ENCODE measurements around the gene FILIP1L. TPM values are rescaled to one million over a fixed set of nuclear protein-coding genes. Genes with fewer than 3 reads are reported as not detected.

Gene FILIP1L
- total RNA-seq, 1 donor from 2014 or later: 29.2 TPM

DNA sequence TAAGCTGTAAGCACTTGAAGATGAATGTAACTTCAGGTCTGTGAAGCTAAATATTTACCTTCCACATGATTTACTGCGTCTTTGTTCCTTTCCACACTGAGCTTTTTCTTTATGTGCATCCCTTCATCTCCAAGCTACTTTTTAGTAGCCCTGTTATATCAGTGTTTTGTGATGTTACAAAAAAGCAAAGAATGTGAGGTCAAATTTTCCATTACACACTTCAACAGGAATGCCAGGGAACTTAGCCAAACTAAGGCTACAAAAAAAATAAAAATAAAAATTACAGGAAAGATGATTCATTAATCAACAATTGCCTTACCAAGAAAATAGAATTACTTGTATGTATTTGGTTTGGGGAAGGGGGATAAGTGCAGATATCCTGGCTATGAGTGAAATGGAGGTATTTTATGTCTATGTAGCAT, 73.0 kb downstream of the FILIP1L start:
- Histone ChIP-seq H3K4me3 (ENCODE audit: low read length in 3 of 3) (no peak overlapping the region), H3K9me3 (ENCODE audit: control insufficient read depth in 3 of 3, low read length in 3 of 3) (no peaks in the 10 kb centered on the region), H3K27ac (ENCODE audit: low read depth, low read length) (peak overlapping the region; percentile 85), H3K27me3 (ENCODE audit: control insufficient read depth in 3 of 3, insufficient read depth in 3 of 3, low read length in 3 of 3) (no peaks in the 10 kb centered on the region), H3K36me3 (ENCODE audit: control insufficient read depth in 3 of 3, insufficient read depth in 3 of 3, low read length in 3 of 3) (no peaks in the 10 kb centered on the region), H3K4me1 (ENCODE audit: control insufficient read depth in 3 of 3, insufficient read depth in 3 of 3, low read length in 3 of 3) (peaks cover 31 to 45% (median 42%) of the 10 kb centered on the region in 3 donors), H3K9ac (ENCODE audit: low read depth in 1 of 3, low read length in 3 of 3) (peak overlapping the region in 1 of 3 donors; percentile 59)

DNA sequence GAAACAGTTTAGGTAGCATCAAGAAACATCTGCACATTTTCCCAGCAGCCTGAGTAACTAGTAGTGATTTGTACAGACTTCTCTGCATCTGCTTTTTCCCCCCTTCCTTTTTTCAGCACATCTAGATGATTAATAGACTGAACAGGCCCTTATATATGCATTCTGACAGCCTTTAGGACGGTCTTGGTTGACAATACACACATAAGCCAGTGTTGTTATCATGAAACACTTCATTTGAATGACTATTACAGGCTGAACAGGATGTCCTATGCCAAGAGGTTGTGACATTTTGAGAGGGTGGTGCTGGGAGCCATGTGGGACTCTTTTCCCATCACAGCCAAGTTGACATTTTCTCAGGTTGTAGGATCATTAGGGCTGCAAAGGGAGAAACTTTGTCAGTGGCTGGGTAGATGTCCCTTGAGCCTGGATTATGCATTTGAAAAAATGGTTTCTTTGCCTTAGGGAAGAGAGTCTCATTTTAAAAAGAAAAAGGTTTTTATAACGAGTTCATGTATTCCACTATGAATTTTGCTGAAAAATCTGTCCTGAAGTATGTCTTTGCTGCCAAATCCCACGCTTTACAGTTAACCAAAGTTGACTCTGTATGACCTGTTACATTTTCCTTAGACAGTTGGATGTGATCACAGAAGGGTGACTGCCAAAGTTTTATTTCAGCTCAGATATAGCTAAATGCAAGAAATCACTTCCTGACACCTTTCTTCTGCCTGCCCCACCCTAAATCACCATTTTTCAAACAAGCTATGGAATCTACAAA, 73.7 kb downstream of the FILIP1L start:
- Histone ChIP-seq H3K27ac (ENCODE audit: low read depth, low read length) (peak overlapping the region; percentile 85), H3K27me3 (ENCODE audit: control insufficient read depth in 3 of 3, insufficient read depth in 3 of 3, low read length in 3 of 3) (no peaks in the 10 kb centered on the region), H3K9me3 (ENCODE audit: control insufficient read depth in 3 of 3, low read length in 3 of 3) (no peaks in the 10 kb centered on the region), H3K4me1 (ENCODE audit: control insufficient read depth in 3 of 3, insufficient read depth in 3 of 3, low read length in 3 of 3) (peaks cover 25 to 40% (median 35%) of the 10 kb centered on the region in 3 donors), H3K9ac (ENCODE audit: low read depth in 1 of 3, low read length in 3 of 3) (peak overlapping the region in 1 of 3 donors; percentile 43), H3K36me3 (ENCODE audit: control insufficient read depth in 3 of 3, insufficient read depth in 3 of 3, low read length in 3 of 3) (no peaks in the 10 kb centered on the region), H3K4me3 (ENCODE audit: low read length in 3 of 3) (no peak overlapping the region)

DNA sequence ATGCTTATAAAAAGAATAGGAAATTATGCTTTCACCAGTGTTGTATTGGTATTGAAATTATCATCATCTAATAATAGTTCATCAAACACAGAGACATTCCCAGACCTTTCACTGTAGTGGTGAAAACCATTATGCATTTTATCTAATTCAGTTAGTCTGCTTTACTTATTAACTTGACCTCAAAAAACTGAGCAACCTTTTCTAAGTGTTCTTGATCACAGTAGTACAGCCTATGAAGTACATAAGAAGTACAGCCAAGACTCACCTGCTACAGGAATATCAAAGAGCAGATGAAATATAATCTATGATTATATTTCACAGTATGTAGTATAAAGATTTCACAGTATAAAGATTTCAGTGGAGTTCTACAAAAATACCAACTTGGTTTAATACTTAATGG, 75.2 kb downstream of the FILIP1L start:
- no peak overlapping the region for H3K4me3 ChIP-seq (ENCODE audit: low read length in 3 of 3)
- no peaks in the 10 kb centered on the region for H3K36me3 ChIP-seq (ENCODE audit: control insufficient read depth in 3 of 3, insufficient read depth in 3 of 3, low read length in 3 of 3)
- H3K4me1 ChIP-seq (ENCODE audit: control insufficient read depth in 3 of 3, insufficient read depth in 3 of 3, low read length in 3 of 3): peaks cover 22 to 39% (median 35%) of the 10 kb centered on the region in 3 donors
- H3K27ac ChIP-seq (ENCODE audit: low read depth, low read length): no peak overlapping the region
- no peaks in the 10 kb centered on the region for H3K9me3 ChIP-seq (ENCODE audit: control insufficient read depth in 3 of 3, low read length in 3 of 3)
- no peak overlapping the region for H3K9ac ChIP-seq (ENCODE audit: low read depth in 1 of 3, low read length in 3 of 3)
- no peaks in the 10 kb centered on the region for H3K27me3 ChIP-seq (ENCODE audit: control insufficient read depth in 3 of 3, insufficient read depth in 3 of 3, low read length in 3 of 3)

DNA sequence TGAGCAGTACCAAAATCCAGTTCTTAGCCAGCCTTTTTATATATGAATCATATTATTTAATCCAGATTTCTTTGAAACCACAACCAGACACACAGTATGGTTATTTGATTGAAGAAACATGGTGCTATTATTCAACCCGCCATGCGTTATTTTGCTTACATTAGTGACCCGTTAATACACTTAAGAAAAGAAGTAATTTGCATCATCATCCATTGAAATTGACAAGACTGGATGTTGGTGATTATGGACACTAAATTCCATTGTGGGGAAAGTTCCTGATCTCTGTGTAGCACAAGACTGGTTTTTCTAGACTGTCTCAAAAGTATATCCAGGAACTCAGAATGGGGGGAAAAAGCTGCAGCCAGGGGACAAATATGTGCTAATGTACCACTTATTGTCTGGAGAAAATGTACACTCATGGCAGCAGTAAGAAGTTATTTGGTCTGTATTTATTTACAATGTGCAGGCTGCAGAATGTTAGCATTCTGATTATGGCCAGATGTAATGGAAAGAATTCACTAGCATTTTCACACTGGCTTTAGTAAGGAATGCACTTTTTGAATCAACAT, 80.3 kb downstream of the FILIP1L start:
- Histone ChIP-seq H3K4me3 (ENCODE audit: low read length in 3 of 3) (no peak overlapping the region), H3K4me1 (ENCODE audit: control insufficient read depth in 3 of 3, insufficient read depth in 3 of 3, low read length in 3 of 3) (peaks cover 18 to 36% (median 23%) of the 10 kb centered on the region in 3 donors), H3K27me3 (ENCODE audit: control insufficient read depth in 3 of 3, insufficient read depth in 3 of 3, low read length in 3 of 3) (no peaks in the 10 kb centered on the region), H3K9me3 (ENCODE audit: control insufficient read depth in 3 of 3, low read length in 3 of 3) (no peaks in the 10 kb centered on the region), H3K9ac (ENCODE audit: low read depth in 1 of 3, low read length in 3 of 3) (no peak overlapping the region), H3K36me3 (ENCODE audit: control insufficient read depth in 3 of 3, insufficient read depth in 3 of 3, low read length in 3 of 3) (no peaks in the 10 kb centered on the region), H3K27ac (ENCODE audit: low read depth, low read length) (peak overlapping the region; percentile 33)

DNA sequence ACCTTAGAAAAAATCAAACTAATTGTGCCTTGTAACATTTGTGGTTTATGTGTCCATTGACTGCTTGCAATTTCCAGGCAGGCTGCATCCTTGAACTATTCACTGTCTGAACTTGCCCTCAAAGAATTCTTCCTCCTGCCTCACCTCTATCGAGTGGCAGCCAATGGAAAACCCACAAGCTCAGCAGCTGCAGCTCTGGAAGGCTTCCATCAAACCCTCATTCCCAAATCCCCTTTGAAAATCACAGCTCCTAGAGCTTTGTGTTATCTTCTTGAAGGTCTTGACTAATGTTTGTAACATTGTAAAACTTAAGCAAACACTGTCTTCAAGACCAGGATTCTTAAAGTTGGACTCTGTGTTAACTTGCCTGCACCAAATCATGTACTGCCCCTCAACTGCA, 81.1 kb downstream of the FILIP1L start:
- Histone ChIP-seq H3K27ac (ENCODE audit: low read depth, low read length) (peak overlapping the region; percentile 33), H3K9ac (ENCODE audit: low read depth in 1 of 3, low read length in 3 of 3) (no peak overlapping the region)

DNA sequence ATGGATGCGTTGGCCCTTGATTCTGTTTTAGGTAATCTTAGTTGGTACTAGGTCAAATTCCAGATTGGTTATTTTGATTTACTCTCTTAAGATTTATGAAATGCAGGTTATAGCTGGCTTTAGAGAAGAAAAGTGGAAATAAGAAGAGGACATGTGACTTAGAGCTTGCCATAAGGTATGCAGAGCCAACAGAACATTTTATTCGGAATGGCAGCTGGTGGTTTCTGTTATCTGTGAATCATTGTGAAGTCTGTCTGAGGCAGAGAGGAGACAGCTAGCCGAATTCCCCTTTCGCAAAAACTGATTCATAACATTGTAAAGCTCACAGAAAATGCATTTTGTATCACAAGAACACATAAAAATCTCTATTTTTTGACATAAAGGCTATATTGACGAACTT, 82.1 kb downstream of the FILIP1L start:
- no peak overlapping the region for H3K9ac ChIP-seq (ENCODE audit: low read depth in 1 of 3, low read length in 3 of 3)
- no peak overlapping the region for H3K4me3 ChIP-seq (ENCODE audit: low read length in 3 of 3)
- no peaks in the 10 kb centered on the region for H3K27me3 ChIP-seq (ENCODE audit: control insufficient read depth in 3 of 3, insufficient read depth in 3 of 3, low read length in 3 of 3)
- H3K4me1 ChIP-seq (ENCODE audit: control insufficient read depth in 3 of 3, insufficient read depth in 3 of 3, low read length in 3 of 3): peaks cover 18 to 36% (median 23%) of the 10 kb centered on the region in 3 donors
- H3K36me3 ChIP-seq (ENCODE audit: control insufficient read depth in 3 of 3, insufficient read depth in 3 of 3, low read length in 3 of 3): no peaks in the 10 kb centered on the region
- peak overlapping the region; percentile 20 for H3K27ac ChIP-seq (ENCODE audit: low read depth, low read length)
- H3K9me3 ChIP-seq (ENCODE audit: control insufficient read depth in 3 of 3, low read length in 3 of 3): no peaks in the 10 kb centered on the region

More for the DNA sequence above, 81.1 kb downstream of the FILIP1L start:
- Histone ChIP-seq H3K27me3 (ENCODE audit: control insufficient read depth in 3 of 3, insufficient read depth in 3 of 3, low read length in 3 of 3) (no peaks in the 10 kb centered on the region), H3K36me3 (ENCODE audit: control insufficient read depth in 3 of 3, insufficient read depth in 3 of 3, low read length in 3 of 3) (no peaks in the 10 kb centered on the region), H3K9me3 (ENCODE audit: control insufficient read depth in 3 of 3, low read length in 3 of 3) (no peaks in the 10 kb centered on the region), H3K4me3 (ENCODE audit: low read length in 3 of 3) (no peak overlapping the region), H3K4me1 (ENCODE audit: control insufficient read depth in 3 of 3, insufficient read depth in 3 of 3, low read length in 3 of 3) (peaks cover 18 to 36% (median 23%) of the 10 kb centered on the region in 3 donors)

DNA sequence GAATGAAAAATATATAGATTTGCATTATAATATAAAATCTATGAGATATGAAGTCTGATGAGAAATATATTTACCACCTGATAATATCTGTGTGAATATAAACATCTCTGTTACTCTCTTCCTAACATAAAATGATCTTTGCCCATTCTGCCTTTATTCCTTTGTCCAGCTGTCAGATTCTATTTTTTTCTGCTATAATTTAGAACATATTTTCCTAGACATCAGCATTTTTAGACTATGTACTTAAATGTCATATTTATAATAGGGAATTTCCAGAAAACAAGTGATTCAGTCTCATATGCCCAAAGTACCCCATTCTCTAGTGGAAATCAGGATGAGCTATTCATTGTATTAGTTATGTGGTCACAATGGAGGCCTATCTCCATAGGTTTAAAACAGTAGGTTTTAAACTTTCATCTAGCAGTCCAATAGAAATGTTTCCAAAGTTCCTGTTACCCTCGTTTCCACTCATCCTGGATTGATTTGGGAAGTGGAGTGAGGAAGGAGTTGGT, 83.3 kb downstream of the FILIP1L start:
- no peak overlapping the region for H3K9ac ChIP-seq (ENCODE audit: low read depth in 1 of 3, low read length in 3 of 3)
- H3K4me1 ChIP-seq (ENCODE audit: control insufficient read depth in 3 of 3, insufficient read depth in 3 of 3, low read length in 3 of 3): peaks cover 18 to 40% (median 24%) of the 10 kb centered on the region in 3 donors
- no peaks in the 10 kb centered on the region for H3K27me3 ChIP-seq (ENCODE audit: control insufficient read depth in 3 of 3, insufficient read depth in 3 of 3, low read length in 3 of 3)
- peak overlapping the region; percentile 3 for H3K27ac ChIP-seq (ENCODE audit: low read depth, low read length)
- no peak overlapping the region for H3K4me3 ChIP-seq (ENCODE audit: low read length in 3 of 3)
- H3K9me3 ChIP-seq (ENCODE audit: control insufficient read depth in 3 of 3, low read length in 3 of 3): no peaks in the 10 kb centered on the region
- H3K36me3 ChIP-seq (ENCODE audit: control insufficient read depth in 3 of 3, insufficient read depth in 3 of 3, low read length in 3 of 3): no peaks in the 10 kb centered on the region

DNA sequence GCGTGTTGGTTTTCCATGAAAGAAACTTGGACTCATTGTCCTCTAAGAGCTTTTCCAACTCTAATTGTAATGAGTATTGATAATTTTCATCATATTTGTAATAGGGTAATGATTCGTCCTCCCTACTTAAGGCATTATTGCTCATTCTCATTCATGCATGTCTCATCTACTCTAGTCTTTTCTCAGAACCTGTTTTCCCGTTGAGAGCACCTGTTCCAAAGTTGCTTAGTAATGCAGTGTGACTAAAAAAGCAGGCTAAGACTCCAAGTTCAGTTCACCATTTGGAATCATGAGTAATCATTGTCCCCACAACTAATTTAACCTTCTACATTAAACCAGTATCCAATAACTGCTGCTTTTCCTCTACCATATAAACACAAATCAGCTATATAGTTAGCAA, 84.0 kb downstream of the FILIP1L start:
- Histone ChIP-seq H3K4me1 (ENCODE audit: control insufficient read depth in 3 of 3, insufficient read depth in 3 of 3, low read length in 3 of 3) (peaks cover 18 to 45% (median 28%) of the 10 kb centered on the region in 3 donors), H3K27ac (ENCODE audit: low read depth, low read length) (peak overlapping the region; percentile 3), H3K27me3 (ENCODE audit: control insufficient read depth in 3 of 3, insufficient read depth in 3 of 3, low read length in 3 of 3) (no peaks in the 10 kb centered on the region)

DNA sequence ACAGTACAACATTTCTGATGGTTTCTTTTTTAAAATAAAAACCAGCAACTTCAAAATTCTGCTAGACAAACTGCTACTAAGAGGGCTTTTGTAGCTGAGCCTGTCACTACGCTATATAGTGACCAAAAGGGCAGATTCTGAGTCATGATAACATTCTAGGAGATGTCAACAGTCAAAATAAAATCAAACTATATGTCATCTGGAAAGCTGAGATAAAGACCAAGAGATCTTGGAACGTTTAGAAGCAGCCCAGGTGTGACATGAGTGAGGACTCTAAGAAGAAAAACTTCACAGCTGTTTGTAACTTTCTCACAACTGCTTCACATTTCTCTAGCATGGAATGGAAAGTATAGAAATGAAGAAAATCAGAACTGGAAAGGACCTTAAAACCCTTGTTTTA, 84.6 kb downstream of the FILIP1L start:
- peaks cover 21 to 50% (median 29%) of the 10 kb centered on the region in 3 donors for H3K4me1 ChIP-seq (ENCODE audit: control insufficient read depth in 3 of 3, insufficient read depth in 3 of 3, low read length in 3 of 3)
- no peaks in the 10 kb centered on the region for H3K36me3 ChIP-seq (ENCODE audit: control insufficient read depth in 3 of 3, insufficient read depth in 3 of 3, low read length in 3 of 3)
- no peaks in the 10 kb centered on the region for H3K27me3 ChIP-seq (ENCODE audit: control insufficient read depth in 3 of 3, insufficient read depth in 3 of 3, low read length in 3 of 3)
- peak overlapping the region; percentile 3 for H3K27ac ChIP-seq (ENCODE audit: low read depth, low read length)
- no peak overlapping the region for H3K4me3 ChIP-seq (ENCODE audit: low read length in 3 of 3)
- no peaks in the 10 kb centered on the region for H3K9me3 ChIP-seq (ENCODE audit: control insufficient read depth in 3 of 3, low read length in 3 of 3)
- no peak overlapping the region for H3K9ac ChIP-seq (ENCODE audit: low read depth in 1 of 3, low read length in 3 of 3)

More for the DNA sequence above, 84.0 kb downstream of the FILIP1L start:
- H3K9me3 ChIP-seq (ENCODE audit: control insufficient read depth in 3 of 3, low read length in 3 of 3): no peaks in the 10 kb centered on the region
- H3K4me3 ChIP-seq (ENCODE audit: low read length in 3 of 3): no peak overlapping the region
- no peak overlapping the region for H3K9ac ChIP-seq (ENCODE audit: low read depth in 1 of 3, low read length in 3 of 3)
- no peaks in the 10 kb centered on the region for H3K36me3 ChIP-seq (ENCODE audit: control insufficient read depth in 3 of 3, insufficient read depth in 3 of 3, low read length in 3 of 3)

DNA sequence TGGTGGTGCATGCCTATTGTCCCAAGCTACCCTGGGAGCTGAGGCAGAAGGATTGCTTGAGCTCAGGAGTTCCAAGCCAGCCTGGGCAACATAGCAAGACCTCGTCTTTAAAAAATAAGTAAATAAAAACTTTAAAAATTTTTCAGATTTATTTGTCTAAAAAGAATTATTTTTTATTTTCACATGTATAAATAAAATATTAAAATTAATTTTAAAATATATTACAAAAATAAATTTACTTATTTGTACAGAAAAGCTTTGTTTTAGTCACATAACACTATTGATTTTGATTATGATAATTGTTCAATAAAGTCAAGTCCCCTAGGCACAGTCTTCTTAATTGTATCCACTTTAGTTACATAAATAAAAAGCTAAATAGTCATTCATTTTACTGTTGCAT, 85.2 kb downstream of the FILIP1L start:
- H3K36me3 ChIP-seq (ENCODE audit: control insufficient read depth in 3 of 3, insufficient read depth in 3 of 3, low read length in 3 of 3): no peaks in the 10 kb centered on the region
- no peak overlapping the region for H3K4me3 ChIP-seq (ENCODE audit: low read length in 3 of 3)
- H3K27me3 ChIP-seq (ENCODE audit: control insufficient read depth in 3 of 3, insufficient read depth in 3 of 3, low read length in 3 of 3): no peaks in the 10 kb centered on the region
- H3K9ac ChIP-seq (ENCODE audit: low read depth in 1 of 3, low read length in 3 of 3): no peak overlapping the region
- no peaks in the 10 kb centered on the region for H3K9me3 ChIP-seq (ENCODE audit: control insufficient read depth in 3 of 3, low read length in 3 of 3)
- H3K4me1 ChIP-seq (ENCODE audit: control insufficient read depth in 3 of 3, insufficient read depth in 3 of 3, low read length in 3 of 3): peaks cover 23 to 48% (median 26%) of the 10 kb centered on the region in 3 donors
- H3K27ac ChIP-seq (ENCODE audit: low read depth, low read length): no peak overlapping the region

Measured in skeletal muscle tissue (tissue), 4 donors.